ENCODE measurements around the gene NEK9.

NEK9 gene

GRCh38 chr14:75144944-75145343 lies 18.1 kb upstream of the NEK9 start:
- Histone ChIP-seq H3K79me2 (ENCODE audit: low read length) (peaks cover 41% of the 10 kb centered on the region), H3K27ac (ENCODE audit: low read length) (no peak overlapping the region), H3K36me3 (replicated peaks; ENCODE audit: insufficient read depth, low read length) (no peaks in the 10 kb centered on the region)

GRCh38 chr14:75143761-75144527 lies 17.1 kb upstream of the NEK9 start:
- no peaks in the 10 kb centered on the region for H3K9me3 ChIP-seq (replicated peaks; ENCODE audit: insufficient read depth, low read length)
- no peaks in the 10 kb centered on the region for H3K36me3 ChIP-seq (replicated peaks; ENCODE audit: insufficient read depth, low read length)
- H3K4me1 ChIP-seq (ENCODE audit: low read length): 0 out of 2 replicates have a peak, but pooled peaks cover 5% of the 10 kb centered on the region
- no peak overlapping the region for H2AFZ ChIP-seq (ENCODE audit: low read length)
- H3K27me3 ChIP-seq (replicated peaks; ENCODE audit: insufficient read depth, low read length): no peaks in the 10 kb centered on the region
- H3K9ac ChIP-seq (ENCODE audit: low read length): no peak overlapping the region
- no peak overlapping the region for H3K4me2 ChIP-seq (ENCODE audit: low read depth, low read length)
- H3K79me2 ChIP-seq (ENCODE audit: low read length): peaks cover 47% of the 10 kb centered on the region
- DNase-seq: no peak
- H3K4me3 ChIP-seq (ENCODE audit: low read length): no peak overlapping the region
- no peaks in the 10 kb centered on the region for H3K9me2 ChIP-seq (replicated peaks; ENCODE audit: insufficient read depth, low read length)
- no peak overlapping the region for H3K27ac ChIP-seq (ENCODE audit: low read length)
- H3F3A ChIP-seq (ENCODE audit: insufficient read depth, low read length): no peaks in the 10 kb centered on the region
- H4K20me1 ChIP-seq (ENCODE audit: insufficient read depth, low read length): no peaks in the 10 kb centered on the region
- no peak for TF ChIP-seq EZH2phosphoT487 (IDR thresholded peaks at IDR 0.05; ENCODE audit: low read length)
- TF ChIP-seq EZH2 (optimal IDR thresholded peaks at IDR 0.05; ENCODE audit: low read depth, low read length): no peak
- TF ChIP-seq, protein P1, sequence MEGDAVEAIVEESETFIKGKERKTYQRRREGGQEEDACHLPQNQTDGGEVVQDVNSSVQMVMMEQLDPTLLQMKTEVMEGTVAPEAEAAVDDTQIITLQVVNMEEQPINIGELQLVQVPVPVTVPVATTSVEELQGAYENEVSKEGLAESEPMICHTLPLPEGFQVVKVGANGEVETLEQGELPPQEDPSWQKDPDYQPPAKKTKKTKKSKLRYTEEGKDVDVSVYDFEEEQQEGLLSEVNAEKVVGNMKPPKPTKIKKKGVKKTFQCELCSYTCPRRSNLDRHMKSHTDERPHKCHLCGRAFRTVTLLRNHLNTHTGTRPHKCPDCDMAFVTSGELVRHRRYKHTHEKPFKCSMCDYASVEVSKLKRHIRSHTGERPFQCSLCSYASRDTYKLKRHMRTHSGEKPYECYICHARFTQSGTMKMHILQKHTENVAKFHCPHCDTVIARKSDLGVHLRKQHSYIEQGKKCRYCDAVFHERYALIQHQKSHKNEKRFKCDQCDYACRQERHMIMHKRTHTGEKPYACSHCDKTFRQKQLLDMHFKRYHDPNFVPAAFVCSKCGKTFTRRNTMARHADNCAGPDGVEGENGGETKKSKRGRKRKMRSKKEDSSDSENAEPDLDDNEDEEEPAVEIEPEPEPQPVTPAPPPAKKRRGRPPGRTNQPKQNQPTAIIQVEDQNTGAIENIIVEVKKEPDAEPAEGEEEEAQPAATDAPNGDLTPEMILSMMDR (IDR thresholded peaks at IDR 0.05; ENCODE audit: low read length): no peak

More at GRCh38 chr14:75144944-75145343, 18.1 kb upstream of the NEK9 start:
- Histone ChIP-seq H3K4me3 (ENCODE audit: low read length) (no peak overlapping the region), H3K27me3 (replicated peaks; ENCODE audit: insufficient read depth, low read length) (no peaks in the 10 kb centered on the region), H3F3A (ENCODE audit: insufficient read depth, low read length) (no peaks in the 10 kb centered on the region), H3K4me2 (ENCODE audit: low read depth, low read length) (no peak overlapping the region), H3K9ac (ENCODE audit: low read length) (no peak overlapping the region), H2AFZ (ENCODE audit: low read length) (no peak overlapping the region), H3K4me1 (ENCODE audit: low read length) (no peaks in the 10 kb centered on the region), H3K9me3 (replicated peaks; ENCODE audit: insufficient read depth, low read length) (no peaks in the 10 kb centered on the region), H3K9me2 (replicated peaks; ENCODE audit: insufficient read depth, low read length) (no peaks in the 10 kb centered on the region), H4K20me1 (ENCODE audit: insufficient read depth, low read length) (no peaks in the 10 kb centered on the region)
- TF ChIP-seq EZH2phosphoT487 (IDR thresholded peaks at IDR 0.05; ENCODE audit: low read length) (no peak), EZH2 (optimal IDR thresholded peaks at IDR 0.05; ENCODE audit: low read depth, low read length) (no peak)
- TF ChIP-seq, protein P1 (IDR thresholded peaks at IDR 0.05; ENCODE audit: low read length): no peak
- no peak for DNase-seq

GRCh38 chr14:75142494-75142893 lies 15.6 kb upstream of the NEK9 start:
- Histone ChIP-seq H3K4me2 (ENCODE audit: low read depth, low read length) (no peak overlapping the region), H3F3A (ENCODE audit: insufficient read depth, low read length) (peaks cover 4% of the 10 kb centered on the region; the same call in 1 of the 2 replicates), H3K9ac (ENCODE audit: low read length) (no peak overlapping the region), H3K27me3 (replicated peaks; ENCODE audit: insufficient read depth, low read length) (no peaks in the 10 kb centered on the region), H3K9me3 (replicated peaks; ENCODE audit: insufficient read depth, low read length) (no peaks in the 10 kb centered on the region), H3K27ac (ENCODE audit: low read length) (no peak overlapping the region), H2AFZ (ENCODE audit: low read length) (no peak overlapping the region), H3K4me3 (ENCODE audit: low read length) (no peak overlapping the region), H3K4me1 (ENCODE audit: low read length) (0 out of 2 replicates have a peak, but pooled peaks cover 6% of the 10 kb centered on the region), H3K79me2 (ENCODE audit: low read length) (peaks cover 53% of the 10 kb centered on the region), H3K36me3 (replicated peaks; ENCODE audit: insufficient read depth, low read length) (no peaks in the 10 kb centered on the region), H4K20me1 (ENCODE audit: insufficient read depth, low read length) (no peaks in the 10 kb centered on the region), H3K9me2 (replicated peaks; ENCODE audit: insufficient read depth, low read length) (no peaks in the 10 kb centered on the region)
- TF ChIP-seq, protein P1 (IDR thresholded peaks at IDR 0.05; ENCODE audit: low read length): no peak
- TF ChIP-seq EZH2 (optimal IDR thresholded peaks at IDR 0.05; ENCODE audit: low read depth, low read length) (no peak), EZH2phosphoT487 (IDR thresholded peaks at IDR 0.05; ENCODE audit: low read length) (no peak)
- DNase-seq: no peak

Measured in MM.1S (cell line).